Gastroesophageal sphincter (tissue), 4 donors: Measurements from ENCODE around the gene KPNA1. TPM values are rescaled to one million over a fixed set of nuclear protein-coding genes. Genes with fewer than 3 reads are reported as not detected.

ENCODE experiments used
- ATAC-seq: fragments of 150-250 bp; one replicate; pipeline ENCODE4 v1.9.1; 2016; ENCODE audit warnings: mild to moderate bottlenecking, moderate library complexity
- H3K27ac ChIP-seq, 4 donors: fragments of 200-600 bp; sonication (generic) in 3 of 4; 1 replicate in 3 of 4; 2 replicates in 1 of 4; pipeline ENCODE4 v1.5.1; 2016 to 2019
- H3K27me3 ChIP-seq: fragments of 200-600 bp; sonication (generic); one replicate; pipeline ENCODE4 v1.5.1; 2019
- H3K36me3 ChIP-seq, 2 donors: fragments of 200-600 bp; sonication (generic); one replicate each; pipeline ENCODE4 v1.5.1; 2019; ENCODE audit warnings: control low read depth in 1 of 2
- H3K4me1 ChIP-seq, 3 donors: fragments of 200-600 bp; sonication (generic); 1 replicate in 2 of 3; 2 replicates in 1 of 3; pipeline ENCODE4 v1.5.1; 2016 to 2019; ENCODE audit warnings: control low read depth in 2 of 3
- H3K4me3 ChIP-seq, 2 donors: fragments of 200-600 bp; sonication (generic); one replicate each; pipeline ENCODE4 v1.5.1; 2019; ENCODE audit warnings: mild to moderate bottlenecking in 1 of 2, moderate library complexity in 1 of 2
- H3K9me3 ChIP-seq, 3 donors: fragments of 200-600 bp; sonication (generic); one replicate each; pipeline ENCODE4 v1.5.1; 2017 to 2019; ENCODE audit warnings: control low read depth in 2 of 3
- CTCF ChIP-seq, 4 experiments: fragments of 200-600 bp in 2 of 4; fragments of 450-650 bp in 2 of 4; sonication (generic) in 1 of 4; IDR thresholded peaks; one replicate each; pipeline ENCODE4 v1.5.1; 2017 to 2019; ENCODE audit warnings: antibody characterized with exemption in 4 of 4, mild to moderate bottlenecking in 2 of 4, moderate library complexity in 2 of 4
- EP300 ChIP-seq: sonication (generic); formaldehyde crosslinking; IDR thresholded peaks from one replicate; pipeline ENCODE4 v1.6.1; 2017; ENCODE audit warnings: antibody characterized with exemption, mild to moderate bottlenecking
- POLR2A ChIP-seq, 2 donors: fragments of 450-650 bp; IDR thresholded peaks; one replicate each; pipeline ENCODE4 v1.6.1; 2017; ENCODE audit warnings: antibody characterized with exemption in 2 of 2, mild to moderate bottlenecking in 2 of 2, moderate library complexity in 1 of 2
- POLR2AphosphoS5 ChIP-seq: sonication (generic); formaldehyde crosslinking; IDR thresholded peaks from one replicate; pipeline ENCODE4 v1.6.1; 2017; ENCODE audit warnings: antibody characterized with exemption
- WGBS, 2 donors: methylation state at CpG; one replicate each; pipeline ENCODE4 v1.1.5; 2018; ENCODE audit warnings: low coverage in 1 of 2; 5-methylcytosine and 5-hydroxymethylcytosine counted together
- total RNA-seq, 4 donors: library from RNA; depleted of rRNA; stranded (reverse); fragments of >200 nt; gene quantifications; one replicate each; pipeline ENCODE4 v1.1.0, GENCODE V29; 2016

KPNA1 gene
- total RNA-seq, 4 donors from 2014 or later = 39.8 to 61.3 (median 41.3) TPM

- Histone ChIP-seq H3K27me3 (no peaks in the 10 kb centered on the region), H3K36me3 (peaks cover 10 to 73% of the 10 kb centered on the region in 2 donors), H3K9me3 (no peaks in the 10 kb centered on the region), H3K27ac (no peak overlapping the region), H3K4me1 (peaks cover 0 to 25% (median 7%) of the 10 kb centered on the region in 3 donors), H3K4me3 (no peak overlapping the region)
- no peak for ATAC-seq
- TF ChIP-seq CTCF (IDR thresholded peaks at IDR 0.05) (no peak), EP300 (no peak), POLR2A (IDR thresholded peaks at IDR 0.05) (no peak), POLR2AphosphoS5 (no peak)
- WGBS, 2 donors = 68 to 80% methylated on average over 6 of the region's 6 CpGs
Measured at GRCh38 chr3:122410639-122411038, 104.1 kb downstream of the KPNA1 start.

DNA sequence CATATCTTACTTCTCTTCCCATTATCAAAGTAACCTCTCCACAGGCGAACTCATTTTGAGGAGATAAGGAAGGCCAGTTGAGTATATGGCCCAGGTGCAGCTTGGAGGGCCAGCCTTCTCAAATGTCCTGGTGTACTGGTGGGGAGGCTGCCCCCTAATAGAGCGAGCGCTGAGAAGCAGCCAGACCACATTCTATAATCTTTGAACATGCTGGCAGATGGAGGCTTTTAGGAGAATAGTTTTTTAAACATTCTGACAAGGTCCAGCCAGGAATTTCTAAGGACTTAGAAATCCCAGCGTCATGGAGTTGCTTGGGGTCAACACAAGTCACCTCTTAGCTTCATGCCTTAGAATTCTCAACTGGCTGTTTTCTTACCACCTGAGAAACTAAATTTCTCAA is 104.6 kb downstream of the KPNA1 start:
- WGBS, 2 donors = 56 to 82% methylated on average over 1 to 4 of the region's 4 CpGs
- H3K36me3 ChIP-seq = peaks cover 10 to 78% of the 10 kb centered on the region in 2 donors
- TF ChIP-seq CTCF (IDR thresholded peaks at IDR 0.05) (no peak), POLR2AphosphoS5 (no peak), POLR2A (IDR thresholded peaks at IDR 0.05) (no peak), EP300 (no peak)
- no peaks in the 10 kb centered on the region for H3K27me3 ChIP-seq
- no peak for ATAC-seq
- no peak overlapping the region for H3K4me3 ChIP-seq
- H3K27ac ChIP-seq = no peak overlapping the region
- peaks cover 0 to 21% (median 5%) of the 10 kb centered on the region in 3 donors for H3K4me1 ChIP-seq
- H3K9me3 ChIP-seq = no peaks in the 10 kb centered on the region

DNA sequence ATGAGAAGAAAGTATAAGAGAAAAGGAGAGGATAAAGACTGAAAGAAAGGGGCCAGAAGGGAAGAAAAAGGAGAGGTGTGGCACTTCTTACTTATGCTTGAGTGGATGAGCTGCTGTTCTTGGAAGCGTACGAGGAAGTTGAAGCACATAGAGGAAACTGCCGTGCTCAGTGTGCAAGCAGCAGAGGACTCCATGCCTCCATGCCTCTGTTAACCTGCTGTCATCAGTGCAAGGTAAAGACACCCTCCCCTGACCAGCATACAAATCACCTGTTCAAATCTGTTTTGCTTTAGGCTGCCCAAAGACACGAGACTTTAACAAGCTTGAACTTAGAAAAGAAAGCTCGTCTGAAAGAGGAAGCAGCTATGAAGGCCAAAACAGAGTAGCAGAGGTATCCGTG is 105.3 kb downstream of the KPNA1 start:
- no peak for ATAC-seq
- TF ChIP-seq POLR2A (IDR thresholded peaks at IDR 0.05) (no peak), CTCF (IDR thresholded peaks at IDR 0.05) (no peak), POLR2AphosphoS5 (no peak), EP300 (no peak)
- WGBS, 2 donors = 61 to 73% methylated on average over 3 to 4 of the region's 6 CpGs
- Histone ChIP-seq H3K27ac (no peak overlapping the region), H3K4me1 (peaks cover 0 to 14% (median 0%) of the 10 kb centered on the region in 3 donors), H3K36me3 (peaks cover 10 to 85% of the 10 kb centered on the region in 2 donors), H3K4me3 (no peak overlapping the region), H3K9me3 (no peaks in the 10 kb centered on the region), H3K27me3 (no peaks in the 10 kb centered on the region)

DNA sequence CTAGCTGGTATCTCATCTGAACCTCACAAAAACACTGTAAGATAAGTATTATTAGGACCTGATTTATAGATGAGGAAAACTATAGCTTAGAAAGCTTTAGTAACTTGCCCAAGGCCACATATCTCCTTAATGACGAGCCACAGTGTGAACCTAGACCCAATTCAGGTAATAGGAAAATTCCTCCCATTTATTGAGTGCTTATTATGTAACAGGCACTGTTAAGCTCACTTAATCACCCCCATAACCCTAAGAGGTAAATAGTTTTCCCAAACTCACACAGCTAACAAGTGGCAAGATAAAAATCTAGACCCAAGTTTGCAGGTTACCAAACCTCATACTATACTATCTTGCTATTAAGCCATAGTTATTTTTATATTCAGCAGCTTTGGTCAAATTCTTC is 106.8 kb downstream of the KPNA1 start:
- TF ChIP-seq POLR2AphosphoS5 (no peak), CTCF (IDR thresholded peaks at IDR 0.05) (no peak), EP300 (no peak), POLR2A (IDR thresholded peaks at IDR 0.05) (no peak)
- ATAC-seq = no peak
- Histone ChIP-seq H3K9me3 (no peaks in the 10 kb centered on the region), H3K4me3 (no peak overlapping the region), H3K4me1 (no peaks in the 10 kb centered on the region), H3K27ac (no peak overlapping the region), H3K27me3 (no peaks in the 10 kb centered on the region), H3K36me3 (peaks cover 10 to 95% of the 10 kb centered on the region in 2 donors)
- 67 to 100% methylated on average over 1 of the region's 1 CpG for whole genome bisulfite sequencing, 2 donors

GRCh38 chr3:122406198-122406597 is 108.5 kb downstream of the KPNA1 start:
- no peak overlapping the region for H3K27ac ChIP-seq
- no peaks in the 10 kb centered on the region for H3K4me1 ChIP-seq
- H3K36me3 ChIP-seq = peaks cover 10 to 88% of the 10 kb centered on the region in 2 donors
- 94 to 98% methylated on average over 2 to 4 of the region's 4 CpGs for WGBS, 2 donors
- no peak for TF ChIP-seq EP300
- no peak for TF ChIP-seq POLR2A (IDR thresholded peaks at IDR 0.05)
- no peak for TF ChIP-seq CTCF (IDR thresholded peaks at IDR 0.05)
- TF ChIP-seq POLR2AphosphoS5 = no peak
- no peak overlapping the region for H3K4me3 ChIP-seq
- no peaks in the 10 kb centered on the region for H3K27me3 ChIP-seq
- H3K9me3 ChIP-seq = no peaks in the 10 kb centered on the region
- ATAC-seq = no peak
